ACC112 (cell line): ENCODE data around the gene CNIH4.
"Not testable (repeated sequence)": the region's sequence is repeated elsewhere in the genome, so short reads cannot be mapped to it uniquely, and the experiment has no call there.

Experiments used
- H2AFZ ChIP-seq: fragments of 200-600 bp; sonication (generic); one replicate; pipeline ENCODE4 v1.6.0; 2017; ENCODE audit warnings: antibody characterized with exemption, low read length; ENCODE audit not compliant: unreplicated experiment
- H3K27ac ChIP-seq: fragments of 200-600 bp; sonication (generic); 2 replicates; pipeline ENCODE4 v1.5.1; 2014; ENCODE audit warnings: low read depth, mild to moderate bottlenecking, antibody characterized with exemption, low read length, moderate library complexity
- H3K27me3 ChIP-seq: fragments of 200-600 bp; sonication (generic); 2 replicates; pipeline ENCODE4 v1.6.1; 2014; ENCODE audit warnings: mild to moderate bottlenecking, antibody characterized with exemption, low read length, moderate library complexity, mixed read lengths; ENCODE audit not compliant: insufficient read depth
- H3K36me3 ChIP-seq: fragments of 200-600 bp; sonication (generic); 2 replicates; pipeline ENCODE4 v1.6.1; 2016; ENCODE audit warnings: mild to moderate bottlenecking, antibody characterized with exemption, low read length, moderate library complexity, mixed read lengths; ENCODE audit not compliant: insufficient read depth
- H3K4me1 ChIP-seq: fragments of 200-600 bp; sonication (generic); one replicate; pipeline ENCODE4 v1.6.1; 2016; ENCODE audit warnings: low read length, mixed read lengths; ENCODE audit not compliant: insufficient read depth, unreplicated experiment, control insufficient read depth
- H3K4me3 ChIP-seq: fragments of 200-600 bp; sonication (generic); 2 replicates; pipeline ENCODE4 v1.5.1; 2014; ENCODE audit warnings: mild to moderate bottlenecking, low read depth, low read length
- H3K79me2 ChIP-seq: fragments of 200-600 bp; sonication (generic); one replicate; pipeline ENCODE4 v1.6.0; 2016; ENCODE audit warnings: low read length; ENCODE audit not compliant: control insufficient read depth, unreplicated experiment, insufficient read depth

CNIH4 gene

DNA sequence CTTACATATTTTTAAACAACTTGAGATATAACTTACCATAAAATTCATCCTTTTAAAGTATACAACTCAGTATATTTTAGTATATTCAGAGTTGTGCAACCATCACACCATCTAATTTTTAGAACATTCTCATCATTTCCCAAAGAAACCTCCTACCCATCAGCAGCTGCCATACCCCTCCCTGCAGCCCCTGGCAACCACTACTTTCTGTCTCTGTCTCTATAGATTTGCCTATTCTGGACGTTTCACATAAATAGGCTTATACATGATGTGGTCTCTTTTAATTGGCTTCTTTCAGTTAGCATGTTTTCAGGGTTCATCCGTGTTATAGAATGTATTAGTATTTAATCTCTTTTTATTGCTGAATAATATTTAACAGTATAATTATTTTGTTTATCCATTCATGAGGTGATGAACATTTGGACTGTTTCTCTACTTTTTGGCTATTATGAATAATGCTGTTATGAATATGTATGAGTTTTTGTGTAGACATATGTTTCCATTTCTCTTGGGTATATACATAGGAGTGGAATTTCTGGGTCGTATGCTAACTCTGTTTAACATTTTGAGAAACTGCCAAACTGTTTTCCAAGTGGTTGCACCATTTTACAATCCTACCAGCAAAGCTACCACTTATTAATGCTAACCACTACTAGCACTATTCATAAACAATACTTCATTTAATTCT is 48.4 kb downstream of the CNIH4 start:
- no peak overlapping the region for H3K4me3 ChIP-seq
- H3K79me2 ChIP-seq, result peaks cover 11% of the 10 kb centered on the region
- peaks cover 48% of the 10 kb centered on the region for H3K36me3 ChIP-seq
- no peaks in the 10 kb centered on the region for H3K27me3 ChIP-seq
- H3K27ac ChIP-seq, result no peak overlapping the region
- H3K4me1 ChIP-seq, result peaks cover 20% of the 10 kb centered on the region
- no peak overlapping the region for H2AFZ ChIP-seq

GRCh38 chr1:224405604-224405970 is 48.9 kb downstream of the CNIH4 start:
- H3K4me1 ChIP-seq, result peaks cover 20% of the 10 kb centered on the region

DNA sequence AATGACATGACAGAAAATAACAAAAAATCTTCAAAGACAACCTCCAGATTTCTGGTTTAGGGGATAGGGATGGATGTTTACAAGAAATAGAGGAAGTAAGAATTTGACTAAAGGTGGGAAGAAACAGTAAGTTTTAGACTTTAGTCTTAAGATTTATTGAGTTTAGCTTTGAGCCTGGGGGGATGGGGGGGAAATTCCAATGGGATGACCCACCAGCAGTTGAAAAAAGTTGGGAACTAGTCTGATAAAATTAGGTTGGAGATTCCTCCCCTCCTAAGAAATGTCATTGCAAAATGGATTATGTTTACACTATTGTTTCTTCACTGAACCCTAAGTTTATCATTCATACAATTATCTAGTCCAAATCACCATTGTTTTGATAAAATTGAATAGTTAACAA is 49.5 kb downstream of the CNIH4 start:
- Histone ChIP-seq H2AFZ (no peak overlapping the region), H3K27me3 (no peaks in the 10 kb centered on the region), H3K79me2 (peaks cover 11% of the 10 kb centered on the region), H3K4me3 (no peak overlapping the region), H3K36me3 (peaks cover 47% of the 10 kb centered on the region), H3K4me1 (peaks cover 20% of the 10 kb centered on the region), H3K27ac (no peak overlapping the region)

More at GRCh38 chr1:224405604-224405970, 48.9 kb downstream of the CNIH4 start:
- Histone ChIP-seq H2AFZ (no peak overlapping the region), H3K27ac (no peak overlapping the region), H3K79me2 (peaks cover 11% of the 10 kb centered on the region), H3K36me3 (peaks cover 48% of the 10 kb centered on the region), H3K4me3 (no peak overlapping the region), H3K27me3 (no peaks in the 10 kb centered on the region)

DNA sequence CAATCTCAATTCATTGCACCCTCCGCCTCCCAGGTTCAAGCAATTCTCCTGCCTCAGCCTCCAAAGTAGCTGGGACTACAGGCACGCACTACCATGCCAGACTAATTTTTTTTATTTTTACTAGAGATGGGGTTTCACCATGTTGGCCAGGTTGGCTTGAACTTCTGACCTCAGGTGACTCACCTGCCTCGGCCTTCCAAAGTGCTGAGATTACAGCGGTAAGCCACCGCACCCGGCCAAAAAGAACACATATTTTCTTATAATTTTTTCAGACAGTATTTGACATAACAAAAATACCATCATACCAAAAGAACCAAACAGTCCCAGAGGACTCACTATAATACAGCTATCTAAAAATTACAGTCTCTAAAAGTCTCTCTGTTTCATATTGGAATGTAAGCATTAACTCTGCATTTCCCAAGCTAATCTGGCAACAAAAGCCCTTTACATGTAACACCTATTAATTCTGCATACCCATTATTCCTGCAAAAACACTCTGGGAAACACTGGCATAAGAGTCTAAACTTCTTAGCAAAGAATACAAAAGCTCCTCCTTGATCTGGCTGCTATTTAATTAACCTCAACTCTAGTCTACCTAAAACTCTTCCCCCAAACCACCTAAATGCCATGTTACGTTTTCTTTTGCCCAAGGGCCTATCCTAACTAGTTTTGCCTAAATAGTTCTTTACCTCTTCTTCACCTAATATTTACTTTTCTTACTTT is 51.1 kb downstream of the CNIH4 start:
- no peak overlapping the region for H3K27ac ChIP-seq
- peaks cover 42% of the 10 kb centered on the region for H3K36me3 ChIP-seq
- no peaks in the 10 kb centered on the region for H3K27me3 ChIP-seq
- H2AFZ ChIP-seq, result no peak overlapping the region
- H3K4me3 ChIP-seq, result no peak overlapping the region
- H3K4me1 ChIP-seq, result peaks cover 20% of the 10 kb centered on the region
- H3K79me2 ChIP-seq, result peaks cover 11% of the 10 kb centered on the region

- Histone ChIP-seq H3K79me2 (peaks cover 11% of the 10 kb centered on the region), H3K4me3 (no peak overlapping the region), H3K27me3 (no peaks in the 10 kb centered on the region), H3K36me3 (peaks cover 42% of the 10 kb centered on the region), H2AFZ (no peak overlapping the region), H3K4me1 (peaks cover 20% of the 10 kb centered on the region), H3K27ac (no peak overlapping the region)
Measured at GRCh38 chr1:224408294-224408590, 51.6 kb downstream of the CNIH4 start.

DNA sequence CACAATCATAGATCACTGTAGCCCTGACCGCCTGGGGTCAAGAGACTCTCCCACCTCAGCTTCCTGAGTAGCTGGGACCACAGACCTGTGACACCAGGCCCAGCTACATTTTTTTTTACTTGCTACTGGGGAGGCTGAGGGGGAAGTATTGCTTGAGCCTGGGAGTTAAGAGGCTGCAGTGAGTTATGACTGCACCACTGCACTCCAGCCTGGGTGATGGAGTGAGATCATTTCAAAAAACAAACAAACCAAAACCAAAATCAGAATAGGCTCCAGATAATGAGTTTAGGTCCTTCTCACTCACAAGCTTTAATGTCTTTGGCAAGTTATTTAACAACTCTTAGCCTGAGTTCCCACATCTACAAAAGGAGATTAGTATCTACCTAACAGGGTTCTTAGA is 55.1 kb downstream of the CNIH4 start:
- H3K36me3 ChIP-seq, result peaks cover 23% of the 10 kb centered on the region
- no peak overlapping the region for H3K27ac ChIP-seq

GRCh38 chr1:224420106-224420505 is 63.4 kb downstream of the CNIH4 start:
- H3K4me3 ChIP-seq, result no peak overlapping the region
- peaks cover 22% of the 10 kb centered on the region for H3K79me2 ChIP-seq
- H3K36me3 ChIP-seq, result peaks cover 82% of the 10 kb centered on the region
- no peaks in the 10 kb centered on the region for H3K4me1 ChIP-seq
- no peak overlapping the region for H3K27ac ChIP-seq
- H3K27me3 ChIP-seq, result no peaks in the 10 kb centered on the region
- no peak overlapping the region for H2AFZ ChIP-seq

More for the DNA sequence above, 55.1 kb downstream of the CNIH4 start:
- Histone ChIP-seq H3K27me3 (no peaks in the 10 kb centered on the region), H2AFZ (no peak overlapping the region), H3K79me2 (peaks cover 9% of the 10 kb centered on the region), H3K4me1 (peaks cover 10% of the 10 kb centered on the region), H3K4me3 (no peak overlapping the region)

DNA sequence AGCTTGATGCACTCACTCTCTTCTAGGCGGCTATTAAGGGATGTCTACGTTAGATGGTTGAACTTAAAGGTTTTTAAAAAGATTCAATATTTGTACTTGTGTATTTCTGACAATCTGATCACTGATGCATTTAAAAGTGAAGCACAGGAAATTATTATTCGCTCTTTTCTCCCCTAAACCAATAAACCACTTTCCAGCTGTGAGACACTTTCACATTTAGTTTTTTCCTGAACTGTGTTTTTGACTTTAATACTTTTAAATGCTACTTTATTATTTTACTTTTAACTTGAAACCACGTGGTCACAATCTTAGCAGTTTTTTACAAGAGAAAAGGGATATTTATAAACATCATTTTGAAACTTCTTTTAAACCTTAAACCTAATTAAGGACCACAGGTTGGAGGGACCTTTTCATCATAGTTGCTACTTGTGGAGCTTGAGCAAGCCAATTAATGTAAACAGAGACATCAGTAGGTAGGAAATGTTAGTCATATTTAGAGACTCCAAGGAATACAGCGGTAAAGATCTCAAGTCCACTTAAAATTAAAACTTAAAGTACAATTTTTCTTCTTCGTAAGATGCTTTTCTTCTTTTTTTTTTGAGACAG is 68.7 kb downstream of the CNIH4 start:
- Histone ChIP-seq H3K79me2 (peaks cover 52% of the 10 kb centered on the region), H3K4me3 (no peak overlapping the region), H3K27ac (no peak overlapping the region), H3K36me3 (peaks cover 50% of the 10 kb centered on the region), H2AFZ (no peak overlapping the region), H3K27me3 (no peaks in the 10 kb centered on the region), H3K4me1 (peaks cover 30% of the 10 kb centered on the region)

GRCh38 chr1:224426869-224427268 is 70.2 kb downstream of the CNIH4 start:
- peaks cover 60% of the 10 kb centered on the region for H3K79me2 ChIP-seq
- not testable (repeated sequence) for H3K27me3 ChIP-seq, H3K4me3 ChIP-seq, H2AFZ ChIP-seq
- H3K4me1 ChIP-seq, result peaks cover 40% of the 10 kb centered on the region
- H3K36me3 ChIP-seq, result peaks cover 43% of the 10 kb centered on the region
- peak overlapping the region; percentile 82 for H3K27ac ChIP-seq

GRCh38 chr1:224427346-224427745 is 70.7 kb downstream of the CNIH4 start:
- no peaks in the 10 kb centered on the region for H3K27me3 ChIP-seq
- peak overlapping the region; percentile 82 for H3K27ac ChIP-seq
- H2AFZ ChIP-seq, result no peak overlapping the region
- peaks cover 38% of the 10 kb centered on the region for H3K36me3 ChIP-seq
- H3K4me1 ChIP-seq, result peaks cover 42% of the 10 kb centered on the region
- no peak overlapping the region for H3K4me3 ChIP-seq
- H3K79me2 ChIP-seq, result peaks cover 65% of the 10 kb centered on the region

- Histone ChIP-seq H3K27ac (0 out of 2 replicates have a peak overlapping the region, but pooled peaks have one; percentile 82), H3K36me3 (peaks cover 25% of the 10 kb centered on the region), H3K79me2 (peaks cover 71% of the 10 kb centered on the region), H3K4me1 (peaks cover 42% of the 10 kb centered on the region)
- not testable (repeated sequence) for H2AFZ ChIP-seq, H3K27me3 ChIP-seq, H3K4me3 ChIP-seq
Measured at GRCh38 chr1:224428713-224429112, 72.0 kb downstream of the CNIH4 start.
